PC-9 (cell line): ENCODE measurements around the gene EPHB1.

Experiments used
- CTCF ChIP-seq: fragments of 200-600 bp; sonication (generic); conservative IDR thresholded peaks from 2 replicates; pipeline ENCODE4 v1.6.1; 2017; ENCODE audit warnings: mixed run types, antibody characterized with exemption, mild to moderate bottlenecking, moderate library complexity
- EZH2 ChIP-seq: fragments of 200-600 bp; sonication (generic); IDR thresholded peaks from 2 replicates; pipeline ENCODE4 v1.8.0; 2017; ENCODE audit warnings: antibody characterized with exemption, low read depth

GRCh38 chr3:134972836-134973455 lies 177.9 kb downstream of the EPHB1 start:
- TF ChIP-seq CTCF = no peak
- no peak for TF ChIP-seq EZH2
